Astrocyte (in vitro differentiated cells and primary cell): ENCODE data around the gene NME9. TPM values are rescaled to one million over a fixed set of nuclear protein-coding genes. Genes with fewer than 3 reads are reported as not detected.

Source experiments
- DNase-seq: peaks from one replicate; pipeline ENCODE4 v3.0.0-alpha.2; 2010; ENCODE audit warnings: low read depth
- FAIRE-seq: peaks from 2 replicates; lab custom pipeline; 2011; peaks lifted over from hg19 to GRCh38; lab: Jason Lieb, UNC
- H2AFZ ChIP-seq: 2 replicates; pipeline ENCODE4 v1.6.0; 2012; ENCODE audit warnings: low read depth, low read length, inconsistent platforms
- H3K27ac ChIP-seq: 2 replicates; pipeline ENCODE4 v1.5.1; 2011; ENCODE audit warnings: low read depth, low read length, inconsistent platforms
- H3K27me3 ChIP-seq: 2 replicates; pipeline ENCODE4 v1.6.0; 2011; ENCODE audit warnings: low read length, inconsistent platforms; ENCODE audit not compliant: insufficient read depth
- H3K36me3 ChIP-seq: 2 replicates; pipeline ENCODE4 v1.5.1; 2011; ENCODE audit warnings: low read length, inconsistent platforms; ENCODE audit not compliant: insufficient read depth
- H3K4me1 ChIP-seq: 2 replicates; pipeline ENCODE4 v1.5.1; 2011; ENCODE audit warnings: low read length, inconsistent platforms; ENCODE audit not compliant: insufficient read depth
- H3K4me2 ChIP-seq: 2 replicates; pipeline ENCODE4 v1.6.0; 2012; ENCODE audit warnings: low read length, inconsistent platforms
- H3K4me3 ChIP-seq: 2 replicates; pipeline ENCODE4 v1.5.1; 2011; ENCODE audit warnings: low read depth, mild to moderate bottlenecking, low read length, inconsistent platforms; ENCODE audit not compliant: insufficient read depth
- H3K79me2 ChIP-seq: 2 replicates; pipeline ENCODE4 v1.6.0; 2012; ENCODE audit warnings: mild to moderate bottlenecking, low read length, inconsistent platforms; ENCODE audit not compliant: insufficient read depth
- H3K9ac ChIP-seq: 2 replicates; pipeline ENCODE4 v1.6.0; 2012; ENCODE audit warnings: mild to moderate bottlenecking, low read length, inconsistent platforms
- H3K9me3 ChIP-seq: 2 replicates; pipeline ENCODE4 v1.5.1; 2012; ENCODE audit warnings: low read depth, mild to moderate bottlenecking, low read length, inconsistent platforms; ENCODE audit not compliant: insufficient read depth
- H4K20me1 ChIP-seq: 2 replicates; pipeline ENCODE4 v1.6.0; 2012; ENCODE audit warnings: low read length, inconsistent platforms; ENCODE audit not compliant: insufficient read depth
- H3K27ac Mint-ChIP-seq: one replicate; pipeline ENCODE4 v1.8.0; 2021; ENCODE audit warnings: mild to moderate bottlenecking, mixed read lengths; ENCODE audit not compliant: unreplicated experiment
- H3K27me3 Mint-ChIP-seq: one replicate; pipeline ENCODE4 v1.8.0; 2021; ENCODE audit warnings: low read depth, mixed read lengths; ENCODE audit not compliant: unreplicated experiment
- H3K36me3 Mint-ChIP-seq: one replicate; pipeline ENCODE4 v1.8.0; 2021; ENCODE audit warnings: low read depth, mixed read lengths; ENCODE audit not compliant: unreplicated experiment
- H3K4me1 Mint-ChIP-seq: one replicate; pipeline ENCODE4 v1.8.0; 2021; ENCODE audit warnings: low read depth, mixed read lengths; ENCODE audit not compliant: unreplicated experiment
- H3K4me3 Mint-ChIP-seq: one replicate; pipeline ENCODE4 v1.8.0; 2021; ENCODE audit warnings: mild to moderate bottlenecking, moderate library complexity, mixed read lengths; ENCODE audit not compliant: unreplicated experiment
- H3K9me3 Mint-ChIP-seq: one replicate; pipeline ENCODE4 v1.8.0; 2021; ENCODE audit warnings: mild to moderate bottlenecking, mixed read lengths; ENCODE audit not compliant: unreplicated experiment
- EZH2 ChIP-seq: IDR thresholded peaks from 2 replicates; pipeline ENCODE4 v1.6.1; 2012; ENCODE audit warnings: mild to moderate bottlenecking, low read length, inconsistent platforms; ENCODE audit not compliant: insufficient read depth
- total RNA-seq: library from RNA; stranded (reverse); gene quantifications from 2 replicates; pipeline ENCODE4 v1.2.1, GENCODE V29; 2021
- TF ChIP-seq, protein P1 (sequence below): IDR thresholded peaks from 2 replicates; pipeline ENCODE4 v1.5.1; 2011; ENCODE audit warnings: low read depth, mild to moderate bottlenecking, inconsistent platforms, low read length, moderate library complexity; ENCODE audit not compliant: insufficient read depth

Gene NME9
- total RNA-seq, 1 donor from 2014 or later = 0.54 TPM

DNA sequence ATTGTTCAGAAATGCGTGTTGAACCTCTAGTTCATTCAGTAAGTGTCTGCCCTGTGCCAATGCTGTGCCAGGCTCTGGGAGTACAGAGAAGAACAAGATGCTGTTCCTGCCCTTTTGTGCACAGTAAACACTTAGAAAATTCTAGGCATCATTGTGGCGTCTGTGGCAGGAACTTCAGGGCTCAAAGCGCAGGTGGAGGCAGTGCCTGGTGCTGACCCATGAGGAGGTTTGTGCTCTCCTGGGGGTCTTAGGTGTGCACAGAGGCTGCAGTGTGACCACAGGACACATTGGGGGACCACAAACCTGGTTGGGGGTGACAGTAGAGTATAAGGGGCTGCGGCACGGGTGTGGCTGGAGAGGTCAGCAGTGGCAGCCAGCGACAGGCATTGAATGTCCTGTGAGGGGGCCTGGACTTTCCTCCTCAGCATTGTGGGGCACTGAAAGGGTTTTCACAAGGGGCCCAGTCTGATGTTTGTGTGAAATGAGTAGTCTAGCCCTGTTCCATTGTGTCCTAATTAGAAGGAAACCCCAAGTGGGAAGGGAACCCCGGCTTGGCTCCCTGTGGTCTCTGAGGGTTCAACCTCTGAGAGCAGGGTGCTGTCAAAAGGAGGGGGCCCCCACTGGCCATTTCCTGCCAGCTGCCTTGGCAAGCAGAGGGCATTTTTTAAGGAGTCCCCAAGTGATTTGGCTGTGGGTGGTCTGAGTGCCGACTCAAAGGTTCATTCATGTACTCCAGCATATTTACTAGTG is 39.7 kb upstream of the NME9 start:
- Histone ChIP-seq H3K9ac (no peak overlapping the region), H3K36me3 (no peaks in the 10 kb centered on the region), H3K27ac (no peak overlapping the region), H3K4me1 (no peaks in the 10 kb centered on the region), H3K27me3 (no peaks in the 10 kb centered on the region), H3K4me3 (no peak overlapping the region), H2AFZ (no peak overlapping the region), H3K79me2 (peaks cover 4% of the 10 kb centered on the region), H3K9me3 (no peaks in the 10 kb centered on the region), H3K4me2 (no peak overlapping the region), H4K20me1 (peaks cover 55% of the 10 kb centered on the region)
- DNase-seq (no peak), FAIRE-seq (no peak)
- H3K4me3 Mint-ChIP-seq = no peak overlapping the region
- peaks cover 2% of the 10 kb centered on the region for H3K27me3 Mint-ChIP-seq
- H3K4me1 Mint-ChIP-seq = peaks cover 8% of the 10 kb centered on the region
- H3K27ac Mint-ChIP-seq = peak overlapping the region; percentile 23
- no peak for TF ChIP-seq EZH2
- TF ChIP-seq, protein P1, sequence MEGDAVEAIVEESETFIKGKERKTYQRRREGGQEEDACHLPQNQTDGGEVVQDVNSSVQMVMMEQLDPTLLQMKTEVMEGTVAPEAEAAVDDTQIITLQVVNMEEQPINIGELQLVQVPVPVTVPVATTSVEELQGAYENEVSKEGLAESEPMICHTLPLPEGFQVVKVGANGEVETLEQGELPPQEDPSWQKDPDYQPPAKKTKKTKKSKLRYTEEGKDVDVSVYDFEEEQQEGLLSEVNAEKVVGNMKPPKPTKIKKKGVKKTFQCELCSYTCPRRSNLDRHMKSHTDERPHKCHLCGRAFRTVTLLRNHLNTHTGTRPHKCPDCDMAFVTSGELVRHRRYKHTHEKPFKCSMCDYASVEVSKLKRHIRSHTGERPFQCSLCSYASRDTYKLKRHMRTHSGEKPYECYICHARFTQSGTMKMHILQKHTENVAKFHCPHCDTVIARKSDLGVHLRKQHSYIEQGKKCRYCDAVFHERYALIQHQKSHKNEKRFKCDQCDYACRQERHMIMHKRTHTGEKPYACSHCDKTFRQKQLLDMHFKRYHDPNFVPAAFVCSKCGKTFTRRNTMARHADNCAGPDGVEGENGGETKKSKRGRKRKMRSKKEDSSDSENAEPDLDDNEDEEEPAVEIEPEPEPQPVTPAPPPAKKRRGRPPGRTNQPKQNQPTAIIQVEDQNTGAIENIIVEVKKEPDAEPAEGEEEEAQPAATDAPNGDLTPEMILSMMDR = no peak
- H3K36me3 Mint-ChIP-seq = peaks cover 19% of the 10 kb centered on the region
- H3K9me3 Mint-ChIP-seq = no peaks in the 10 kb centered on the region

DNA sequence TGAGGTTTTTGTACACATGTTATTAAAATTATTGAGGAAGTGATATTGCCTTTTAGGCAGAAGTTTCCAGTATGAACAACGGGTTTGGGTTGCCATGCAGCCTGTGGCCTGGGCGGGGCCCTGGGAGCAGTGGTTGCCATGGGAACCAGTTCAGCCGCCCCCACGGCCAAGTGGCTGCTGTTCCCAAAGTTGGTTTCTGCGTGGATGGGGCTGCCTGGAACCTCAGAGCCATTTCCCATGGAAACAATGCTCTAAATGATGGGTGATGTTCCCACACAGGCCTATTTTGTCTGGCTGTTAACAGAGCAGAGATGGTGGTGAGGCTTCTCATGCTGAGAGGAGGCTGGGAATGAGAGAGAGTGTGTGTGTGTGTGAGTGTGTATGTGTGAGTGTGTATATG is 38.3 kb upstream of the NME9 start:
- Histone ChIP-seq H4K20me1 (peaks cover 57% of the 10 kb centered on the region), H3K9me3 (no peaks in the 10 kb centered on the region), H3K9ac (no peak overlapping the region), H3K79me2 (peaks cover 4% of the 10 kb centered on the region), H3K36me3 (no peaks in the 10 kb centered on the region), H3K27ac (no peak overlapping the region), H3K4me1 (no peaks in the 10 kb centered on the region), H3K4me3 (no peak overlapping the region), H2AFZ (no peak overlapping the region), H3K4me2 (no peak overlapping the region), H3K27me3 (no peaks in the 10 kb centered on the region)
- peaks cover 2% of the 10 kb centered on the region for H3K27me3 Mint-ChIP-seq
- H3K9me3 Mint-ChIP-seq = no peaks in the 10 kb centered on the region
- DNase-seq (peak; percentile 29), FAIRE-seq (no peak)
- peaks cover 13% of the 10 kb centered on the region for H3K36me3 Mint-ChIP-seq
- no peak overlapping the region for H3K27ac Mint-ChIP-seq
- H3K4me3 Mint-ChIP-seq = no peak overlapping the region
- TF ChIP-seq EZH2 = no peak
- TF ChIP-seq, protein P1 = no peak
- H3K4me1 Mint-ChIP-seq = peaks cover 8% of the 10 kb centered on the region

DNA sequence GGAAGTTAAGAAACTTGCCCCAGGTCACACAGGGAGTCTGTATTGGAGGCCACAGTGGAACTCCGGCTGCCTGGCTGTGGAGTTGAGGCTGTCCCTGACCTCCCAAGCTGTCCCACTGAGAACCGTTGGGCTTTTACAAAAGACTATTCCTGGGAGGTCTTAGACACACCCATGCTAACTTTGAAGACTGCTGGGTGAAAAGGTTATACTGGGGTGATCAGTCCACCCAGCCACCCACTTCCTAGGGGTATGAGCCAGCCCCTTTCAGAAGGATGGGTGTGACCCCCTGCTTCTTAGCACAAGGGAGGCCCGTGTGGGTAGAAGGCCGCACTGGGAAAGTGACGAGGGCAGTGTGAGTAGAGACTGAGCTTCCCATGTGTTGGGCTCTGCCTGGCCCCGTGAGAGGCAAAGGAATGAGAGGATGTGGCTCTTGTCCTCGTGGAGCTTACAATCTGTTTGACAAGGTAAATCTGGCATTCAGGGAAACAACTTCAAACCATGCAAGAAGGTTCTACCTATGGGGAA is 37.7 kb upstream of the NME9 start:
- H3K4me2 ChIP-seq = no peak overlapping the region
- no peak for FAIRE-seq
- H3K27ac ChIP-seq = no peak overlapping the region
- no peaks in the 10 kb centered on the region for H3K4me1 ChIP-seq
- H2AFZ ChIP-seq = no peak overlapping the region
- Mint-ChIP-seq H3K27ac (no peak overlapping the region), H3K36me3 (peaks cover 14% of the 10 kb centered on the region), H3K4me1 (peaks cover 8% of the 10 kb centered on the region), H3K4me3 (no peak overlapping the region), H3K9me3 (no peaks in the 10 kb centered on the region), H3K27me3 (peaks cover 2% of the 10 kb centered on the region)
- H3K27me3 ChIP-seq = no peaks in the 10 kb centered on the region
- TF ChIP-seq, protein P1 = no peak
- no peak for TF ChIP-seq EZH2
- H3K36me3 ChIP-seq = no peaks in the 10 kb centered on the region
- H3K79me2 ChIP-seq = peaks cover 3% of the 10 kb centered on the region
- H3K4me3 ChIP-seq = no peak overlapping the region
- peaks cover 61% of the 10 kb centered on the region for H4K20me1 ChIP-seq
- no peaks in the 10 kb centered on the region for H3K9me3 ChIP-seq
- no peak overlapping the region for H3K9ac ChIP-seq
- DNase-seq = no peak
